IMR-90 (cell line): ENCODE measurements around the gene LMOD2. TPM values are rescaled to one million over a fixed set of nuclear protein-coding genes. Genes with fewer than 3 reads are reported as not detected.
A peak's percentile ranks its signal among the peaks of the same experiment; 100 is the strongest.

Experiments
- ATAC-seq: fragments of 200-7000 bp; cut with Tn5 transposase; 2 replicates; pipeline ENCODE4 v1.9.1; 2020; ENCODE audit warnings: low read depth, mild to moderate bottlenecking, moderate library complexity
- Bru-seq: library from RNA; stranded (reverse); fragments of 400-500 nt; gene quantifications from one replicate; lab custom pipeline; 2021; lab: Mats Ljungman, UMichigan
- BruChase-seq, 2 experiments: library from RNA; stranded (reverse); fragments of 400-500 nt; gene quantifications; one replicate each; lab custom pipeline; 2021; lab: Mats Ljungman, UMichigan
- BruUV-seq: library from RNA; stranded (reverse); fragments of 400-500 nt; replicated peaks from 2 replicates; lab custom pipeline; 2021; lab: Mats Ljungman, UMichigan
- CTCF ChIA-PET: fragments of 300-600 bp; formaldehyde crosslinking; extraction: SDS; loops from one replicate; lab custom pipeline; 2021; ENCODE audit warnings: antibody characterized with exemption; lab: Yijun Ruan, JAX
- POLR2A ChIA-PET: fragments of 300-600 bp; sonication (Branson Sonifier 250); formaldehyde crosslinking; loops from one replicate; lab custom pipeline; 2022; ENCODE audit warnings: antibody characterized with exemption; ENCODE audit not compliant: unreplicated experiment; lab: Charles Lee
- DNase-seq: peaks from one replicate; pipeline ENCODE4 v3.0.0; 2013
- H2AFZ ChIP-seq: replicated peaks from 2 replicates; pipeline ENCODE3; 2013; ENCODE audit warnings: low read length, mild to moderate bottlenecking; ENCODE audit not compliant: poor library complexity
- H2AK5ac ChIP-seq: 2 replicates; pipeline ENCODE4 v1.6.1; 2013; ENCODE audit warnings: low read depth, low read length, inconsistent platforms
- H2AK9ac ChIP-seq: replicated peaks from 2 replicates; pipeline ENCODE3; 2013; ENCODE audit warnings: mild to moderate bottlenecking, low read depth, low read length, moderate library complexity; ENCODE audit not compliant: poor library complexity
- H2BK120ac ChIP-seq: 2 replicates; pipeline ENCODE4 v1.6.1; 2013; ENCODE audit warnings: low read depth, low read length, inconsistent platforms
- H2BK15ac ChIP-seq: 3 replicates; pipeline ENCODE4 v1.6.1; 2013; ENCODE audit warnings: low read depth, low read length, inconsistent platforms
- H2BK20ac ChIP-seq: 2 replicates; pipeline ENCODE4 v1.6.1; 2013; ENCODE audit warnings: low read depth, mild to moderate bottlenecking, inconsistent platforms, low read length, moderate library complexity
- H2BK5ac ChIP-seq: 2 replicates; pipeline ENCODE4 v1.6.1; 2013; ENCODE audit warnings: mild to moderate bottlenecking, low read depth, low read length, inconsistent platforms; ENCODE audit not compliant: poor library complexity, severe bottlenecking
- H3K14ac ChIP-seq: replicated peaks from 2 replicates; pipeline ENCODE4 v1.6.1; 2013; ENCODE audit warnings: low read depth, low read length, inconsistent platforms
- H3K18ac ChIP-seq: 2 replicates; pipeline ENCODE4 v1.6.1; 2013; ENCODE audit warnings: low read depth, low read length, control low read depth
- H3K23ac ChIP-seq: 2 replicates; pipeline ENCODE4 v1.6.1; 2013; ENCODE audit warnings: low read depth, low read length, inconsistent platforms
- H3K27ac ChIP-seq: 2 replicates; pipeline ENCODE4 v1.5.1; 2013; ENCODE audit warnings: mild to moderate bottlenecking, control low read depth, low read length; ENCODE audit not compliant: insufficient read depth
- H3K27me3 ChIP-seq: 2 replicates; pipeline ENCODE4 v1.6.1; 2013; ENCODE audit warnings: low read length; ENCODE audit not compliant: control insufficient read depth, insufficient read depth
- H3K36me3 ChIP-seq: 2 replicates; pipeline ENCODE4 v1.6.1; 2013; ENCODE audit warnings: low read length, mixed read lengths; ENCODE audit not compliant: control insufficient read depth, insufficient read depth
- H3K4ac ChIP-seq: 2 replicates; pipeline ENCODE4 v1.6.1; 2013; ENCODE audit warnings: low read depth, low read length, inconsistent platforms
- H3K4me1 ChIP-seq: 2 replicates; pipeline ENCODE4 v1.6.1; 2013; ENCODE audit warnings: low read length, mixed read lengths; ENCODE audit not compliant: control insufficient read depth, insufficient read depth
- H3K4me2 ChIP-seq: 2 replicates; pipeline ENCODE4 v1.6.1; 2013; ENCODE audit warnings: low read depth, mild to moderate bottlenecking, control low read depth, low read length, moderate library complexity
- H3K4me3 ChIP-seq: 2 replicates; pipeline ENCODE4 v1.5.1; 2013; ENCODE audit warnings: low read depth, mild to moderate bottlenecking, control low read depth, low read length, moderate library complexity; ENCODE audit not compliant: insufficient read depth
- H3K56ac ChIP-seq: 2 replicates; pipeline ENCODE4 v1.6.1; 2013; ENCODE audit warnings: low read length, inconsistent platforms; ENCODE audit not compliant: insufficient read depth; ENCODE audit errors: extremely low read depth
- H3K79me1 ChIP-seq, 2 experiments: 2 replicates each; pipeline ENCODE4 v1.6.1; 2013; ENCODE audit warnings: low read length in 2 of 2, inconsistent platforms in 1 of 2, low read depth in 1 of 2
- H3K9ac ChIP-seq: 2 replicates; pipeline ENCODE4 v1.6.1; 2013; ENCODE audit warnings: low read depth, low read length, control low read depth
- H3K9me1 ChIP-seq: 2 replicates; pipeline ENCODE4 v1.6.1; 2013; ENCODE audit warnings: low read length, inconsistent platforms; ENCODE audit not compliant: insufficient read depth
- H3K9me3 ChIP-seq: 2 replicates; pipeline ENCODE4 v1.6.1; 2013; ENCODE audit warnings: low read length; ENCODE audit not compliant: control insufficient read depth, insufficient read depth
- H4K20me1 ChIP-seq: 2 replicates; pipeline ENCODE4 v1.6.1; 2013; ENCODE audit warnings: low read length, inconsistent platforms; ENCODE audit not compliant: insufficient read depth
- H4K5ac ChIP-seq: 2 replicates; pipeline ENCODE4 v1.6.1; 2013; ENCODE audit warnings: mild to moderate bottlenecking, low read depth, low read length, control low read depth
- H4K8ac ChIP-seq, 2 experiments: 2 replicates each; pipeline ENCODE4 v1.6.1; 2013; ENCODE audit warnings: low read depth in 2 of 2, low read length in 2 of 2, control low read depth in 1 of 2, inconsistent platforms in 1 of 2
- H4K91ac ChIP-seq: 2 replicates; pipeline ENCODE4 v1.6.1; 2013; ENCODE audit warnings: low read depth, low read length, inconsistent platforms; ENCODE audit not compliant: insufficient read depth
- BHLHE40 ChIP-seq: fragments of 150-350 bp; IDR thresholded peaks from 2 replicates; pipeline ENCODE4 v1.6.1; 2016; ENCODE audit warnings: mild to moderate bottlenecking, low read depth, low read length
- CEBPB ChIP-seq: IDR thresholded peaks from 2 replicates; pipeline ENCODE4 v1.6.1; 2012; ENCODE audit warnings: low read depth, low read length, improper control_type of control experiment
- CHD1 ChIP-seq: IDR thresholded peaks from 2 replicates; pipeline ENCODE4 v1.6.1; 2012; ENCODE audit warnings: low read depth, low read length, improper control_type of control experiment
- SMC3 ChIP-seq: fragments of 150-350 bp; IDR thresholded peaks from 2 replicates; pipeline ENCODE4 v1.6.1; 2016; ENCODE audit warnings: low read depth, mild to moderate bottlenecking, antibody characterized with exemption, low read length, moderate library complexity
- WGBS, 2 experiments: methylation state at CpG; one replicate each; pipeline versions ENCODE4 v1.1.5 to v1.1.7; 2013; ENCODE audit warnings: missing lambda C conversion rate in 2 of 2; ENCODE audit not compliant: insufficient read length in 1 of 2; ENCODE audit errors: extremely low coverage in 2 of 2; 5-methylcytosine and 5-hydroxymethylcytosine counted together
- dilution Hi-C: fragments of 300-500 bp; cut with HindIII; formaldehyde crosslinking; loops from one replicate; pipeline ENCODE4 v1.14.3; 2018; ENCODE audit warnings: low sequenced_read_pairs; ENCODE audit not compliant: unreplicated experiment
- in situ Hi-C: fragments of 300-500 bp; cut with MboI; formaldehyde crosslinking; loops from 3 replicates; pipeline ENCODE4 v1.14.3; 2019; ENCODE audit warnings: low sequenced_read_pairs, inconsistent platforms, mixed read lengths
- intact Hi-C: fragments of 100-400 bp; cut with micrococcal nuclease; formaldehyde crosslinking; loops from 2 replicates; pipeline ENCODE4 v1.10.0; 2022
- long read RNA-seq: library from polyadenylated mRNA; unstranded; transcript quantifications from one replicate; pipeline ENCODE4 v2.0.0, GENCODE V29; 2021; ENCODE audit not compliant: unreplicated experiment
- polyA plus RNA-seq, 3 experiments: library from polyadenylated mRNA; depleted of rRNA; stranded (reverse); fragments of >200 nt; gene quantifications; 2 replicates each; pipeline ENCODE4 v1.2.3, GENCODE V29; 2012; ENCODE audit warnings: low replicate concordance in 1 of 3
- total RNA-seq: library from RNA; depleted of rRNA; stranded (reverse); fragments of >200 nt; gene quantifications from 2 replicates; pipeline ENCODE4 v1.2.3, GENCODE V29; 2012; rRNA removed

LMOD2 gene, protein sequence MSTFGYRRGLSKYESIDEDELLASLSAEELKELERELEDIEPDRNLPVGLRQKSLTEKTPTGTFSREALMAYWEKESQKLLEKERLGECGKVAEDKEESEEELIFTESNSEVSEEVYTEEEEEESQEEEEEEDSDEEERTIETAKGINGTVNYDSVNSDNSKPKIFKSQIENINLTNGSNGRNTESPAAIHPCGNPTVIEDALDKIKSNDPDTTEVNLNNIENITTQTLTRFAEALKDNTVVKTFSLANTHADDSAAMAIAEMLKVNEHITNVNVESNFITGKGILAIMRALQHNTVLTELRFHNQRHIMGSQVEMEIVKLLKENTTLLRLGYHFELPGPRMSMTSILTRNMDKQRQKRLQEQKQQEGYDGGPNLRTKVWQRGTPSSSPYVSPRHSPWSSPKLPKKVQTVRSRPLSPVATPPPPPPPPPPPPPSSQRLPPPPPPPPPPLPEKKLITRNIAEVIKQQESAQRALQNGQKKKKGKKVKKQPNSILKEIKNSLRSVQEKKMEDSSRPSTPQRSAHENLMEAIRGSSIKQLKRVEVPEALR
- total RNA-seq (not detected in 2 replicates), polyA plus RNA-seq (2012; rRNA removed) (not detected in 2 replicates), Bru-seq, nascent RNA (not detected), BruChase-seq, experiment 1, labeled RNA remaining after a 6-hour chase (not detected), BruChase-seq, experiment 2, labeled RNA remaining after a 2-hour chase (not detected)
- not detected in 2 replicates for polyA plus RNA-seq (2012; cell fraction: cytosol; rRNA removed)
- polyA plus RNA-seq (2012; cell fraction: nucleus; rRNA removed; ENCODE audit: low replicate concordance), result not detected in 2 replicates
- long read RNA-seq, result 0 reads

DNA sequence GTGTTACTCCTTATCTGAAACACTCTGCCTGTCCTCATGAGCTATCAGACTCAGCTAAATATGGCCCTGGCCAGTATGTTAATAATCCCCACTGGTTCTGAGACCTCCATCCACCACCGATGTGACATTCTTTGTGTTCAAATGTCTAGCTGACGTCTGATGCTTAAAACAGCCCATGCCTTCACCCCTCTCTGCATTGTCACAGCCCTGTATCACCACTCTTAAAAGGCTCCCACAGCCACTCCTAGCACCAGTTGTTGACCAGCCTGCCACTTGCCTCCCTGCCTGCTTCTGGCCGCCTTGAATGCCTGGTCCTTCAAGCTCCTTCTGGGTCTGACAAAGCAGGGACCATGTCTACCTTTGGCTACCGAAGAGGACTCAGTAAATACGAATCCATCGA is at the start of gene LMOD2:
LMOD2 (plus strand) TSS at position 253 of the 400 bp plus-strand sequence; CDS start at position 351, 98 bp downstream.
- H4K20me1 ChIP-seq, result no peaks in the 10 kb centered on the region
- no peak within 1 kb of the TSS for H3K14ac ChIP-seq
- no peak within 1 kb of the TSS for H3K18ac ChIP-seq
- H3K9me3 ChIP-seq, result no peaks in the 10 kb centered on the region
- H3K4ac ChIP-seq, result no peak within 1 kb of the TSS
- H3K9me1 ChIP-seq, result no peaks in the 10 kb centered on the region
- H3K27ac ChIP-seq, result no peak within 1 kb of the TSS
- H4K5ac ChIP-seq, result no peak within 1 kb of the TSS
- H2BK120ac ChIP-seq, result no peak within 1 kb of the TSS
- peak within 1 kb of the TSS; percentile 14 for H2AFZ ChIP-seq
- no peak within 1 kb of the TSS for H3K23ac ChIP-seq
- ATAC-seq (no peak), DNase-seq (no peak)
- H2AK5ac ChIP-seq, result no peak within 1 kb of the TSS
- H3K4me2 ChIP-seq, result no peak within 1 kb of the TSS
- no peaks in the 10 kb centered on the region for H3K4me1 ChIP-seq
- no peak within 1 kb of the TSS for H3K9ac ChIP-seq
- in situ Hi-C loops (no loop called here), intact Hi-C loops (no loop called here), dilution Hi-C loops (no loop called here)
- H2BK5ac ChIP-seq, result no peak within 1 kb of the TSS
- no peak within 1 kb of the TSS for H4K91ac ChIP-seq
- WGBS, 2 experiments, result no CpG with 5 or more reads among the region's 6 CpGs
- no peak within 1 kb of the TSS for H2AK9ac ChIP-seq
- BruUV-seq, result no TSS peak
- ChIA-PET CTCF (interaction anchor here (0.6 kb wide), 1 partner anchor 19 kb away, joined by 3 read pairs; no protein-coding TSS in a partner anchor), POLR2A (no interaction called here)
- no peaks in the 10 kb centered on the region for H3K36me3 ChIP-seq
- H3K27me3 ChIP-seq, result peaks cover 1% of the 10 kb centered on the region
- no peak within 1 kb of the TSS for H3K4me3 ChIP-seq
- no peak within 1 kb of the TSS for H3K56ac ChIP-seq
- H4K8ac ChIP-seq, result no peak within 1 kb of the TSS
- H2BK20ac ChIP-seq, result no peak within 1 kb of the TSS
- TF ChIP-seq CEBPB, result no peak
- TF ChIP-seq CHD1, result no peak
- TF ChIP-seq BHLHE40, result no peak
- TF ChIP-seq SMC3, result no peak
- H2BK15ac ChIP-seq, result no peak within 1 kb of the TSS
- H3K79me1 ChIP-seq, result no peaks in the 10 kb centered on the region
